GM12891 (cell line): ENCODE results near the gene ATL3.

Source experiments
- POLR2A ChIP-seq: IDR thresholded peaks from 2 replicates; pipeline ENCODE4 v1.6.1; 2011; ENCODE audit warnings: low read depth, low read length, control low read depth
- POLR2AphosphoS5 ChIP-seq: IDR thresholded peaks from 2 replicates; pipeline ENCODE4 v1.6.1; 2011; ENCODE audit warnings: low read depth, low read length, control low read depth
- POU2F2 ChIP-seq: IDR thresholded peaks from 2 replicates; pipeline ENCODE4 v1.6.1; 2011; ENCODE audit warnings: low read depth, mild to moderate bottlenecking, control low read depth, low read length, moderate library complexity
- TAF1 ChIP-seq: IDR thresholded peaks from 2 replicates; pipeline ENCODE4 v1.6.1; 2011; ENCODE audit warnings: low read depth, low read length, control low read depth

GRCh38 chr11:63610604-63611394, 60.4 kb downstream of the ATL3 start:
- no peak for TF ChIP-seq POLR2AphosphoS5
- no peak for TF ChIP-seq TAF1
- no peak for TF ChIP-seq POLR2A
- TF ChIP-seq POU2F2: no peak
